ENCODE measurements around the gene FNIP1. TPM values are rescaled to one million over a fixed set of nuclear protein-coding genes. Genes with fewer than 3 reads are reported as not detected.
"Not testable (repeated sequence)": the region's sequence is repeated elsewhere in the genome, so short reads cannot be mapped to it uniquely, and the experiment has no call there.

Gene FNIP1
- total RNA-seq, 4 donors from 2014 or later, result 24.3 to 54.9 (median 40.8) TPM

DNA sequence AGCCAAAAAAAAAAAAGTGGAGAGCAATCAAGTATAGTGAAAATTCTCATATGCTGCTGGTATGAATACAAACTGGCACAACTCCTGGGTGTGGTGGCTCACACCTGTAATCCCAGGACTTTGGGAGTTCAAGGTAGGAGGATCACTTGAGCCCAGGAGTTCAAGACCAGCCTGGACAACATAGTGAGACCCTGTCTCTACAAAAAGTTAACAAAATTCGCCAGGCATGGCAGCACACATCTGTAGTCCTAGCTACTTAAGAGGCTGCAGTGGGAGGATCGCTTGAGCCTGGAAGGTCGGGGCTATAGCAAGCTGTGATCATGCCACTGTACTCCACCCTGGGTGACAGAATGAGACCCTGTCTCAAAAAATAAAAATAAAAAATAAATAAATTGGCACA, 51.7 kb downstream of the FNIP1 start:
- WGBS, 2 donors (ENCODE audit: low coverage in 1 of 2), result 98% methylated on average over 3 of the region's 3 CpGs; no CpG with 5 or more reads in 1 of the 2 donors
- TF ChIP-seq POLR2A (IDR thresholded peaks at IDR 0.05) (no peak), EP300 (IDR thresholded peaks at IDR 0.05; ENCODE audit: low read depth) (no peak), POLR2AphosphoS5 (IDR thresholded peaks at IDR 0.05) (no peak)
- TF ChIP-seq, protein P1, sequence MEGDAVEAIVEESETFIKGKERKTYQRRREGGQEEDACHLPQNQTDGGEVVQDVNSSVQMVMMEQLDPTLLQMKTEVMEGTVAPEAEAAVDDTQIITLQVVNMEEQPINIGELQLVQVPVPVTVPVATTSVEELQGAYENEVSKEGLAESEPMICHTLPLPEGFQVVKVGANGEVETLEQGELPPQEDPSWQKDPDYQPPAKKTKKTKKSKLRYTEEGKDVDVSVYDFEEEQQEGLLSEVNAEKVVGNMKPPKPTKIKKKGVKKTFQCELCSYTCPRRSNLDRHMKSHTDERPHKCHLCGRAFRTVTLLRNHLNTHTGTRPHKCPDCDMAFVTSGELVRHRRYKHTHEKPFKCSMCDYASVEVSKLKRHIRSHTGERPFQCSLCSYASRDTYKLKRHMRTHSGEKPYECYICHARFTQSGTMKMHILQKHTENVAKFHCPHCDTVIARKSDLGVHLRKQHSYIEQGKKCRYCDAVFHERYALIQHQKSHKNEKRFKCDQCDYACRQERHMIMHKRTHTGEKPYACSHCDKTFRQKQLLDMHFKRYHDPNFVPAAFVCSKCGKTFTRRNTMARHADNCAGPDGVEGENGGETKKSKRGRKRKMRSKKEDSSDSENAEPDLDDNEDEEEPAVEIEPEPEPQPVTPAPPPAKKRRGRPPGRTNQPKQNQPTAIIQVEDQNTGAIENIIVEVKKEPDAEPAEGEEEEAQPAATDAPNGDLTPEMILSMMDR (IDR thresholded peaks at IDR 0.05), result no peak
- in situ Hi-C loops (cut with MboI; ENCODE audit: low pct_ligation_motif_present in 1 of 4, low pct_unique_long_range_greater_than_20kb in 1 of 4, low sequenced_read_pairs in 3 of 4), result no loop called here

DNA sequence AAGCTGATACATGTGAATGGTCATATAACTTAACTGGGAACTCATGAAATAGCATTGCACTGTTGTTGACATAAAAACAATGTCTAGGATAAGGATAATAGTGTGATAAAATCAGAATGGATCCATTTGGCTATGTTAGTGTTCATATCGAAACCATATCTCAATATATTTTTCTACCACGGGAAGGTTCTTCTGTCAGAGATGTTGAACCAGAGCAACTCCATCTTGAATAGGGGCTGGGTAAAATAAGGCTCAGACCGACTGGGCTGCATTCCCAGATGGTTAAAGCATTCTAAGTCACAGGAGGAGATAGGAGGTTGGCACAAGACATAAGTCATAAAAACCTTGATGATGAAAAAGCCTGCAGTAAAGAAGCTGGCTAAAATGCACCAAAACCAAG, 56.3 kb downstream of the FNIP1 start:
- no peaks in the 10 kb centered on the region for H3K27me3 ChIP-seq
- 98 to 99% methylated on average over 3 of the region's 3 CpGs for WGBS, 2 donors (ENCODE audit: low coverage in 1 of 2)

More for the DNA sequence above, 51.7 kb downstream of the FNIP1 start:
- Histone ChIP-seq H3K4me1 (peaks cover 0 to 6% (median 0%) of the 10 kb centered on the region in 4 donors), H3K27me3 (no peaks in the 10 kb centered on the region), H3K36me3 (peaks cover 0 to 22% (median 5%) of the 10 kb centered on the region in 4 donors), H3K27ac (no peak overlapping the region), H3K4me3 (no peak overlapping the region), H3K9me3 (no peaks in the 10 kb centered on the region)
- intact Hi-C loops (cut with DNase I; ENCODE audit: low total_unique reads), result no loop called here
- no peak for DNase-seq

DNA sequence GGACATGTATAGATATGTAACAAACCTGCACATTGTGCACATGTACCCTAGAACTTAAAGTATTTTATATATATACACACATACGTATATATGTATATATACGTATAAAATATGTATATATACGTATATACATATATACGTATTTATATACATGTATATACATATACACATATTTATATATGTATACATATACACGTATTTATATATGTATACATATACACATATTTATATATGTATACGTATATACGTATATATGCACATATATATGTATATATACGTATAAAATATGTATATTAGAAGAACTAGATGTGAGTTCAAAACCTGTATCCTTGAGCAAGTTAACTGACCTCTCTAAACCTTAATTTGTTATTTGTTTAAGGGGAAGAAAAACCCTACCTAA, 61.4 kb downstream of the FNIP1 start:
- Histone ChIP-seq H3K27ac (no peak overlapping the region), H3K36me3 (peaks cover 0 to 14% (median 0%) of the 10 kb centered on the region in 4 donors), H3K27me3 (no peaks in the 10 kb centered on the region), H3K4me1 (no peaks in the 10 kb centered on the region), H3K9me3 (no peaks in the 10 kb centered on the region), H3K4me3 (no peak overlapping the region)
- WGBS, 2 donors (ENCODE audit: low coverage in 1 of 2), result 88 to 89% methylated on average over 8 of the region's 8 CpGs
- in situ Hi-C loops (cut with MboI; ENCODE audit: low pct_ligation_motif_present in 1 of 4, low pct_unique_long_range_greater_than_20kb in 1 of 4, low sequenced_read_pairs in 3 of 4), result no loop called here
- intact Hi-C loops (cut with DNase I; ENCODE audit: low total_unique reads), result no loop called here
- DNase-seq, result no peak
- TF ChIP-seq POLR2A (IDR thresholded peaks at IDR 0.05) (no peak), EP300 (IDR thresholded peaks at IDR 0.05; ENCODE audit: low read depth) (no peak), POLR2AphosphoS5 (IDR thresholded peaks at IDR 0.05) (no peak)
- TF ChIP-seq, protein P1 (IDR thresholded peaks at IDR 0.05), result no peak

More for the DNA sequence above, 56.3 kb downstream of the FNIP1 start:
- intact Hi-C loops (cut with DNase I; ENCODE audit: low total_unique reads) (no loop called here), in situ Hi-C loops (cut with MboI; ENCODE audit: low pct_ligation_motif_present in 1 of 4, low pct_unique_long_range_greater_than_20kb in 1 of 4, low sequenced_read_pairs in 3 of 4) (no loop called here)
- Histone ChIP-seq H3K36me3 (peaks cover 0 to 22% (median 5%) of the 10 kb centered on the region in 4 donors), H3K4me3 (no peak overlapping the region), H3K4me1 (no peaks in the 10 kb centered on the region), H3K27ac (no peak overlapping the region), H3K9me3 (no peaks in the 10 kb centered on the region)
- TF ChIP-seq EP300 (IDR thresholded peaks at IDR 0.05; ENCODE audit: low read depth) (no peak), POLR2AphosphoS5 (IDR thresholded peaks at IDR 0.05) (no peak), POLR2A (IDR thresholded peaks at IDR 0.05) (no peak)
- TF ChIP-seq, protein P1 (IDR thresholded peaks at IDR 0.05), result no peak
- no peak for DNase-seq

DNA sequence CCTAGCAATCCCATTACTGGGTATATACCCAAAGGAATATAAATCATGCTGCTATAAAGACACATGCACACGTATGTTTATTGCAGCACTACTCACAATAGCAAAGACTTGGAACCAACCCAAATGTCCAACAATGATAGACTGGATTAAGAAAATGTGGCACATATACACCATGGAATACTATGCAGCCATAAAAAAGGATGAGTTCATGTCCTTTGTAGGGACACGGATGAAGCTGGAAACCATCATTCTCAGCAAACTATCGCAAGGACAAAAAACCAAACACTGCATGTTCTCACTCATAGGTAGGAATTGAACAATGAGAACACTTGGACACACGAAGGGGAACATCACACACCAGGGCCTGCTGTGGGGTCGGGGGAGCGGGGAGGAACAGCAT, 61.9 kb downstream of the FNIP1 start:
- peaks cover 0 to 12% (median 0%) of the 10 kb centered on the region in 4 donors for H3K36me3 ChIP-seq
- DNase-seq; H3K4me3 ChIP-seq; H3K27ac ChIP-seq; H3K9me3 ChIP-seq; H3K27me3 ChIP-seq; in situ Hi-C loops (cut with MboI; ENCODE audit: low pct_ligation_motif_present in 1 of 4, low pct_unique_long_range_greater_than_20kb in 1 of 4, low sequenced_read_pairs in 3 of 4); intact Hi-C loops (cut with DNase I; ENCODE audit: low total_unique reads); H3K4me1 ChIP-seq: not testable (repeated sequence)
- 95% methylated on average over 4 to 6 of the region's 6 CpGs for WGBS, 2 donors (ENCODE audit: low coverage in 1 of 2)

DNA sequence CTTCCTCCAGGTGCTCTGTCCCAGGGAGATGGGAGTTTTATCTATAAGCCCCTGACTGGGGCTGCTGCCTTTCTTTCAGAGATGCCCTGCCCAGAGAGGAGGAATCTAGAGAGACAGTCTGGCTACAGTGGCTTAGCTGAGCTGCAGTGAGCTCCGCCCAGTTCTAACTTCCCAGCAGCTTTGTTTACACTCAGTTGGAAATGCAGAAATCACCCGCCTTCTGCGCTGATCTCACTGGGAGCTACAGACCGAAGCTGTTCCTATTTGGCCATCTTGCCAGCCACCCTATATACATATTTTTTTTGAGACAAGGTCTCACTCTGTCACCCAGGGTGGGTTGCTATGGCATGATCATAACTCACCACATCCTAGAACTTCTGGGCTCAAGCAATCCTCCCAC, 67.5 kb downstream of the FNIP1 start:
- H3K27ac ChIP-seq; H3K27me3 ChIP-seq; H3K4me3 ChIP-seq; DNase-seq; H3K9me3 ChIP-seq; H3K4me1 ChIP-seq; intact Hi-C loops (cut with DNase I; ENCODE audit: low total_unique reads); in situ Hi-C loops (cut with MboI; ENCODE audit: low pct_ligation_motif_present in 1 of 4, low pct_unique_long_range_greater_than_20kb in 1 of 4, low sequenced_read_pairs in 3 of 4): not testable (repeated sequence)
- 76 to 83% methylated on average over 3 to 4 of the region's 4 CpGs for WGBS, 2 donors (ENCODE audit: low coverage in 1 of 2)
- H3K36me3 ChIP-seq, result peaks cover 0 to 26% (median 3%) of the 10 kb centered on the region in 4 donors

DNA sequence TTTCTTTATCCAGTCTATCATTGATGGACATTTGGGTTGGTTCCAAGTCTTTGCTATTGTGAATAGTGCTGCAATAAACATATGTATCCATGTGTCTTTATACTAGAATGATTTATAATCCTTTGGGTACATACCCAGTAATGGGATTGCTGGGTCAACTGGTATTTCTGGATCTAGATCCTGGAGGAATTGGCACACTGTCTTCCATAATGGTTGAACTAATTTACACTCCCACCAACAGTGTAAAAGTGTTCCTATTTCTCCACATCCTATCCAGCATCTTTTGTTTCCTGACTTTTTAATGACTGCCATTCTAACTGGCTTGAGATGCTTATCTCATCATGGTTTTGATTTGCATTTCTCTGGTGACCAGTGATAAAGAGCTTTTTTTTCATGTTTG, 72.7 kb downstream of the FNIP1 start:
- in situ Hi-C loops (cut with MboI; ENCODE audit: low pct_ligation_motif_present in 1 of 4, low pct_unique_long_range_greater_than_20kb in 1 of 4, low sequenced_read_pairs in 3 of 4); intact Hi-C loops (cut with DNase I; ENCODE audit: low total_unique reads); H3K27me3 ChIP-seq; H3K27ac ChIP-seq; DNase-seq; H3K9me3 ChIP-seq; H3K4me1 ChIP-seq; H3K4me3 ChIP-seq: not testable (repeated sequence)
- peaks cover 0 to 15% (median 3%) of the 10 kb centered on the region in 4 donors for H3K36me3 ChIP-seq

Measured in transverse colon (tissue), 4 donors.